ENCODE measurements around the gene EIF5AL1. TPM values are rescaled to one million over a fixed set of nuclear protein-coding genes. Genes with fewer than 3 reads are reported as not detected.

The EIF5AL1 gene
- total and polyA plus RNA-seq, 9 of the 15 experiments (the other 6 are each of a cell fraction or from before 2014, with no cell fraction given): 0.03 to 3.4 (median 0.53) TPM; not detected in 1

- H3K27me3 ChIP-seq (ENCODE audit: control insufficient read depth in 2 of 2, insufficient read depth in 2 of 2, low read length in 2 of 2): peaks cover 3 to 10% of the 10 kb centered on the region in 2 experiments; a peak in 3 of 5 replicates
- no peak overlapping the region for H3K4me3 ChIP-seq
- no TSS peak for BruUV-seq (replicated peaks)
- FAIRE-seq (no peak), ATAC-seq (no peak), DNase-seq (ENCODE audit: extremely low read depth in 1 of 4, low spot score in 3 of 4) (no peak)
- ChIA-PET CTCF (ENCODE audit: low intra/inter-chr PET ratio) (no interaction called here), POLR2A (no interaction called here)
- no peaks in the 10 kb centered on the region for H3K36me3 ChIP-seq (ENCODE audit: control insufficient read depth, insufficient read depth, low read length)
- H3K4me1 ChIP-seq (replicated peaks in 1 of 2; ENCODE audit: control insufficient read depth in 2 of 2, insufficient read depth in 2 of 2, low read length in 2 of 2): peaks cover 0 to 7% of the 10 kb centered on the region in 2 experiments; a peak in 2 of 5 replicates
- H3K4me2 ChIP-seq (ENCODE audit: insufficient read depth, low read length): no peak overlapping the region
- in situ Hi-C loops (cut with MboI): no loop called here
- no peak overlapping the region for H2AFZ ChIP-seq (ENCODE audit: low read depth, low read length)
- WGBS (ENCODE audit: insufficient coverage, low coverage, missing lambda C conversion rate): 3% methylated on average over 2 of the region's 2 CpGs
- H3K79me2 ChIP-seq (ENCODE audit: control insufficient read depth, insufficient read depth, low read length): no peaks in the 10 kb centered on the region
- no peak overlapping the region; a peak in 1 of 4 replicates for H3K9ac ChIP-seq (ENCODE audit: insufficient read depth in 1 of 2, low read depth in 2 of 2, low read length in 2 of 2)
- no peaks in the 10 kb centered on the region for H3K9me3 ChIP-seq (replicated peaks; ENCODE audit: control insufficient read depth, insufficient read depth, low read depth, low read length)
- H3K9me1 ChIP-seq (ENCODE audit: control insufficient read depth, insufficient read depth, low read length): no peaks in the 10 kb centered on the region
- H4K20me1 ChIP-seq (replicated peaks; ENCODE audit: control insufficient read depth, insufficient read depth, low read length): no peaks in the 10 kb centered on the region; the same call in 1 of the 2 replicates
- no peak overlapping the region for H3K27ac ChIP-seq (ENCODE audit: extremely low read depth, low read depth, low read length)
- intact Hi-C loops (cut with micrococcal nuclease): no loop called here
- no peak for TF ChIP-seq CCNT2 (IDR thresholded peaks at IDR 0.05; ENCODE audit: borderline replicate concordance, extremely low read depth, insufficient read length, low read depth, low read length)
- TF ChIP-seq TRIM24 (IDR thresholded peaks at IDR 0.05): no peak
- TF ChIP-seq NCOA6 (IDR thresholded peaks at IDR 0.05): no peak
- no peak for TF ChIP-seq ZNF639 (CRISPR knock-in tag; conservative IDR thresholded peaks at IDR 0.05 in 1 of 2, IDR thresholded peaks at IDR 0.05 in 1 of 2)
- TF ChIP-seq NR2C2 (CRISPR knock-in tag; IDR thresholded peaks at IDR 0.05): no peak
- no peak for TF ChIP-seq NR2C2 (tag; IDR thresholded peaks at IDR 0.05)
- no peak for TF ChIP-seq MCM3 (IDR thresholded peaks at IDR 0.05)
- TF ChIP-seq ARID1B (IDR thresholded peaks at IDR 0.05): no peak
- TF ChIP-seq FOXA1 (IDR thresholded peaks at IDR 0.05; ENCODE audit: borderline replicate concordance): no peak
- no peak for TF ChIP-seq ZNF165 (CRISPR knock-in tag; IDR thresholded peaks at IDR 0.05; ENCODE audit: borderline replicate concordance)
- TF ChIP-seq ARID4B (CRISPR knock-in tag; IDR thresholded peaks at IDR 0.05): no peak
- TF ChIP-seq KDM4B (IDR thresholded peaks at IDR 0.05; ENCODE audit: borderline replicate concordance in 2 of 2, low read depth in 1 of 2): no peak
- TF ChIP-seq NFYB (IDR thresholded peaks at IDR 0.05; ENCODE audit: extremely low read depth, insufficient read length): no peak
- TF ChIP-seq CLOCK (CRISPR knock-in tag; IDR thresholded peaks at IDR 0.05; ENCODE audit: borderline replicate concordance): no peak
- no peak for TF ChIP-seq ZBTB1 (CRISPR knock-in tag; IDR thresholded peaks at IDR 0.05; ENCODE audit: borderline replicate concordance, low read depth)
Observed at GRCh38 chr10:79483948-79484347, 28.4 kb upstream of the EIF5AL1 start.
